Measurements from ENCODE around the gene PCLO.

The PCLO gene

DNA sequence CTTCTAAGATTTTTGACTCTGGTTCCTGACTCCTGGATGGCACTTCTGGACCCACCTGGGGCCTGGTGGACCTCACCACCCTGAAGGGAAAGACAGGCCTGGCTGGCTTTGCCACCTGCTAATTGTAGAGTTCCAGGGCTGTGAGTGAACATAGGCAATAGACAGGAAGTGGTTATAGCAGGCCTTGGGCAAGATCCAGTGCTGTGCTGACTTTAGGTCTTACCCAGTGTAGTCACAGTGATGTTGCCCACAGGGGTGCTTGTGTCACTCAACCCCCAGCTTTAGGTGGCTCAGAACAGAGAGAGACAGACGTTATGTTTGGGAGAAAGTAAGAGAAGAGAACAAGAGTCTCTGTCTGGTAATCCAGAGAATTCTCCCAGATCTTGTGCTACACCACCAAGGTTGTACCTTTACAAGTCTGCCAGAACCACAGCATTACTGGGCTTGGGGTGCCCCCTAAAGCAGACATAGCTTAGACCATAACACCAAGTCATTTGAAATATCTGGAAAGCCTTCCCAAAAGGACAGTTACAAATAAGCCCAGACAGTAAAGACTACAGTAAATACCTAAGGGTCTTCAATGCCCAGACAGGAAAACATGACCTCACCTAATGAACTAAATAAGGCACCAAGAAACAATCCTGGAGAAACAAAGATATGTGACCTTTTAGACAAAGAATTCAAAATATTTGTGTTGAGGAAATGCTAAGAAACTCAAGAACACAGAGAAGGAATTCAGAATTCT, 303.4 kb downstream of the PCLO start:
- in situ Hi-C loops (cut with HindIII; ENCODE audit: low sequenced_read_pairs): no loop called here

DNA sequence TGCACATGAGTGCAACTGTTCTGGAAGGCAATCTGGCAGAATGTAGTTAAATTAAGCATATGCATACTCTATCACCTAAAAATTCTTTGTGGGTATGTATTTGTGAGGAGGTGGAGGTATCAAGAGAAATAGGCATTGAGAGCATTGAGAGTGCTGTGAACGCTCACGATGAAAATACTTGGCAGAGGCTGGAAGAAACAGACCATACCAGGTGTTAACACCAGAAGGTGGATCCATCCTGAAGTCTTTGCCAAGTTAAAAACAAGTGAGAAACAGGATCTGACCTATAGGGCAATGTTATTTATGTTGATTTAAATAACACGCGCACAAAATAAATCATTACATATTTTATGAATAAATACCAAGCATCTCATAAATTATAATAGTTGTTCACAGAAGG, 311.6 kb downstream of the PCLO start:
- in situ Hi-C loops (cut with HindIII; ENCODE audit: low sequenced_read_pairs): no loop called here

GRCh38 chr7:82841828-82842227, 320.9 kb downstream of the PCLO start:
- in situ Hi-C loops (cut with HindIII; ENCODE audit: low sequenced_read_pairs): no loop called here

GRCh38 chr7:82840061-82840460, 322.6 kb downstream of the PCLO start:
- in situ Hi-C loops (cut with HindIII; ENCODE audit: low sequenced_read_pairs): no loop called here

DNA sequence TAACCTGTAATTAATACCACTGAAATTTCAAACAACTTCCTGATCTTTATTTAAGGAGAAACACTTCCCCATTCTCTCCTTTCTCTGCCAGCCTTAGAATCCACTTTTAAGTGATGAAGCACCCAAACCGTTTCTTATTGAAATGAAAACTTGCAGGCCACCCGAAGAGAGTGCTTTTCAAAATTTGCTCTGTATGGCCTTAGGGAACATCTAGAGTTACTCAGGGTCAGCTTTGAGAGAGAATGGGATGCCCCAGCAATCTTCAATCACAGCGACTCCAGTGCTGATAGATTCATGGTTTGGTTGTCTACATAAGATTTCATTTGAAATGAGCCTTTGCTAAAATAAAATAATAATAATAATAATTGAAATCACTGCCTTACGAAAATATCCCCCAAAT, 323.1 kb downstream of the PCLO start:
- in situ Hi-C loops (cut with HindIII; ENCODE audit: low sequenced_read_pairs): no loop called here

GRCh38 chr7:82839063-82839462, 323.6 kb downstream of the PCLO start:
- in situ Hi-C loops (cut with HindIII; ENCODE audit: low sequenced_read_pairs): no loop called here

DNA sequence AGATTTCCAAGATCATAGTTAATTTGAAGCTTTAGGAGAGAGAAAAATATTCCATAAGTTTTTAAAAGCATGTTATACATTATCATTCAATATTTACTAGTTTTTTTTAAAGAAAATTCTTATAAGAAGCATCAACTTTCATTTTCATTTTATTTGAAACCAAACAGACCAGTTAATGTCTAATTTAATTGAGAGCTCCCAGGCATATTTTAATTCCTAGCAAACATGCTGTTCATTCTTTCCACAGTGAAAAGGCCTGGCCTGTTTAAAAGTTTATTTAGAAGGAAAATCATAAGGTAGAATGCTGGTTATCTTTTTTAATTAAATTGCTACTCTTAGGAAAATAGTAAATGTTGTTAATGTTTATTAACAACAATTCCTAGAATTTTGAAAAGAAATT, 324.4 kb downstream of the PCLO start:
- in situ Hi-C loops (cut with HindIII; ENCODE audit: low sequenced_read_pairs): no loop called here

DNA sequence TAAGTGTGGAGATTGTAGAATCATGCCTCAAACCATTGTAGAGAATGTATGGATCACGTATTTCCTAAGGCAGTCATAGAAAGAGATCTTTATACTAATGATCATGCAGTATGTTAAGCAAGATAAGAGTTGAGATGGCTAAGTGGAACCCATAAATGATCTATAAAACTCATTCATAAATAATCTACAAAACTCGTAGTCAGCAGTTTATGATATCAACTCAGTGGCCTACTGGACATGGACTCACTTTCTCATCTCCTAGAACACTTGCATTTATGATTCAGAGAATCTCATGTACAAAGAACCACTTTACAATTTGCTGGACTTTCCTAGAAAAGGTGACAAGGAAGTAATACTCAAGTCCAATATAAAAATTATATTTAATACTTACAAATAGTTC, 339.6 kb downstream of the PCLO start:
- in situ Hi-C loops (cut with HindIII; ENCODE audit: low sequenced_read_pairs): no loop called here

DNA sequence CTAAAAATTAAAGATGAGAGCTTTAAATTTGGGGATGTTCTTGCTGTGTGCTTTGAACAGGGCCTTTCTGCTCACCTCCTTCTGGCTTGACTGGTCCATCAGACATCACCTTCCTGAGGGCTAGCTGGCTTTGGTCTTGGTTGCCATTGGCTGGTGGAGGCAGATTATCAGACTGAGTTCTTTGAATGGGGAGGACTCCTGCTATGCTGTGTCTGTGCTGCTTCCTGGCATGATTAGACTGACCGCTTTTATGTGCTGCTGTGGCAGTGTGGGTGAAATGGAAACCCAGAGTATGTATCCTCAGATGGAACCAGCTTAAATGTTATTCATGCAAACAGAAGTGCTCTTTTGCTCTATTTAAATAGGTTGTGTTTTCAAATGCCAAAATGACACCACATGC, 341.6 kb downstream of the PCLO start:
- in situ Hi-C loops (cut with HindIII; ENCODE audit: low sequenced_read_pairs): no loop called here

GRCh38 chr7:82818171-82818570, 344.5 kb downstream of the PCLO start:
- in situ Hi-C loops (cut with HindIII; ENCODE audit: low sequenced_read_pairs): no loop called here

DNA sequence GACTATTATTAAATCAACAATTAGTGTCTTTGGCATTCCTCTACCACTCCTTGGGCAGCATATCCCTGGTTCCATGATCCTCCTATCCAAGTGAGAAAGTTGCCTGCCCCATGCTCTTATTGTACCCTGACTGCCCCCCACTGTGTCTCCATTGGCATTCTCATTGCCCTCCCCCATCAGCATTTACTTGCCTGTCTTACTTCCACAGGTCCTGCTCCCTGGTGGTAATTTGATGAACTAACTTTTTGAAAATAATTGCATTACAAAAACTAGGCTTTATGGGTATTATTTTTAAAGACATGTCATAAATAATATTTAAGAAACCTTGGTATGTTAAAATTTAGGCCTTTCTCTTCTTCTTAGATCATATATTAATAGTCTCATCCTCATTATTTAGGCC, 346.4 kb downstream of the PCLO start:
- in situ Hi-C loops (cut with HindIII; ENCODE audit: low sequenced_read_pairs): no loop called here

GRCh38 chr7:82810558-82811259, 352.0 kb downstream of the PCLO start:
- in situ Hi-C loops (cut with HindIII; ENCODE audit: low sequenced_read_pairs): no loop called here

GRCh38 chr7:82808633-82809032, 354.1 kb downstream of the PCLO start:
- in situ Hi-C loops (cut with HindIII; ENCODE audit: low sequenced_read_pairs): no loop called here

DNA sequence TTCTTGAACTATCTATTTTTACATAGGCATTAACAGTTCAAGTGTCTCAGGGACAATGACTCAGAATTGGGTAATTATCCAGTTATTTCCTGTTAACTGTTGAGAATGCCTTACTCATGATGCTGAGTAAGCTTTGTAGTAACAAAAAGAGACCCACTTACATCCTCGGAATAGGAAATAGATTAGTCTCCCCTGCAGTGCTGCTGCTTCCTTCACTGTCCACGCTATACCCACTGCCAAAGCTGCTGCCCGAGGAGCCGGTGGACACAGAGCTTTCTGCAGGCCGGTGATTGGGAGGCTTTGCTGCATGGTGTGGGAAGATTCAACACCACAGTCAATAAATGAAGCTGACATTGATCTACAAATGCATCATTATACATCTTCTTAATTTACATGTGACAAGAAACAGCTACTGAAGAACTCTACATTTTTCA, 357.1 kb downstream of the PCLO start:
- in situ Hi-C loops (cut with HindIII; ENCODE audit: low sequenced_read_pairs): no loop called here

DNA sequence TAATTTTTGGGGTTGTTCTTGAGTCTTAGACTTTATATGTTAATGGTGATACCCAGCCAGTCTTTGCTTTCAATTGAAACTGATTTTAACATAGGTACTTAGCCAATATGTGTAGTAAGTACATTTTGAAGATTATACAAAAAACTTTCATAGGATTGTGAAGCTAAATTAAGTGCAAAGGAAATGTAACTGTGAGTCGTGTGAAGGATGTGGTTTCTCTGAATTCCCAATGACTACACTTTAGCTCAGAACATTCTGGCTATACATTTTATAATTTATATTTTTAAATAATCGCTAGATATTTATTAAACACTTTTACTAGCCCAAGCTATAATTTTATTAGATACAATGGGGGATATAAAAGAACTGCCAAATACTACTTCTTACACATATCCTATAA, 359.3 kb downstream of the PCLO start:
- in situ Hi-C loops (cut with HindIII; ENCODE audit: low sequenced_read_pairs): no loop called here

DNA sequence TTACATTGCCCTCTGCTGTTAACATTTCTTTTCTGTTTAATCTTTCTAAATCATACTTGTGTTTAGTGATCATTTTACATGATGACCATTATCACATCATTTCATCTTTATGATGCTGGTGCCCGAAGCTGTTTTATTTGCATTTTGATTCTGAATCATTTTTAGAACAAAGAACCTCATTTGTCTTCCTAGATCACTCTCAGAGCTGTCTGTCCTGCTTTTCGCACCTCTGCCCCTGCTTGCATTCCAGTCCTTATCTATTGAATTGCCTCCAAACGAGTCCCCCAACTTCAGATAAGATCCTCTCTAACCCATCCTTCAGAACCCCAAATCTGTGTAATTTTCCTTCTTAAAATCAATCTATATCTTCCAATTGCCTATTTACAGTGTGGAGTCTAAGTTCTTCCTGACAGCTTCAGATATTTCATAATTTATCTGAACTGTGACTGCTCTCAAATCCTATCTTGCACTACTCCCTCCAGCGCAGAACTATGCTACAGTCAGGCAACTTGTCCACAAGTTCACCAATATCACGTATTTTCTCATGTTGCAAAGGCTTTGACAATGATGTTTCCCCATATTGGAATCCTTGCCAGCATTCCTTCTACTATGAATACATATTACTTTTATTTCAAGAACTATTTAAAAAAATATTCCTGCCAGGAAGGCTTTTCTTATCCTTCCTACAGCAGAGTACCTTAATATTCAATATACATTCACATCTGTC, 372.6 kb downstream of the PCLO start:
- in situ Hi-C loops (cut with HindIII; ENCODE audit: low sequenced_read_pairs): no loop called here

- in situ Hi-C loops (cut with HindIII; ENCODE audit: low sequenced_read_pairs): no loop called here
Observed at GRCh38 chr7:82778021-82778420, 384.7 kb downstream of the PCLO start.

DNA sequence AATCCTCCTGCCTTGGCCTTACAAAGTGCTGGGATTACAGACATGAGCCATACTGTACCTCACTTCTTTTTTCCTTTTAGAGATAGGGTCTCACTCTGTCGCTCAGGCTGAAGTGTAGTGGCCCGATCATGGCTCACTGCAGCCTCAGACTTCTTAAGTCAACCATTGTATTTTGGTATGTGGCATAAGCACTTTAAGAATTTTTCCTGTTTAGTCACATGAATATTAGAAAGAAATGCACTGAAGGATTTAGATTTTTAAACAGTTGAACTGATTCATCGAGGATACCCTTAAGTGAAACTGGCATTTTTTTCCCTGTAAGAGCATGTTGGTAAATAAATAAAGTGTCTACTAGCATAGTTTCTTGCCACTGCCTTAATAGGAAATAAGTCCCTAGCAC, 399.8 kb downstream of the PCLO start:
- in situ Hi-C loops (cut with HindIII; ENCODE audit: low sequenced_read_pairs): no loop called here

GRCh38 chr7:82760831-82761230, 401.9 kb downstream of the PCLO start:
- in situ Hi-C loops (cut with HindIII; ENCODE audit: low sequenced_read_pairs): no loop called here

- in situ Hi-C loops (cut with HindIII; ENCODE audit: low sequenced_read_pairs): no loop called here
Observed at GRCh38 chr7:82760074-82760473, 402.6 kb downstream of the PCLO start.

DNA sequence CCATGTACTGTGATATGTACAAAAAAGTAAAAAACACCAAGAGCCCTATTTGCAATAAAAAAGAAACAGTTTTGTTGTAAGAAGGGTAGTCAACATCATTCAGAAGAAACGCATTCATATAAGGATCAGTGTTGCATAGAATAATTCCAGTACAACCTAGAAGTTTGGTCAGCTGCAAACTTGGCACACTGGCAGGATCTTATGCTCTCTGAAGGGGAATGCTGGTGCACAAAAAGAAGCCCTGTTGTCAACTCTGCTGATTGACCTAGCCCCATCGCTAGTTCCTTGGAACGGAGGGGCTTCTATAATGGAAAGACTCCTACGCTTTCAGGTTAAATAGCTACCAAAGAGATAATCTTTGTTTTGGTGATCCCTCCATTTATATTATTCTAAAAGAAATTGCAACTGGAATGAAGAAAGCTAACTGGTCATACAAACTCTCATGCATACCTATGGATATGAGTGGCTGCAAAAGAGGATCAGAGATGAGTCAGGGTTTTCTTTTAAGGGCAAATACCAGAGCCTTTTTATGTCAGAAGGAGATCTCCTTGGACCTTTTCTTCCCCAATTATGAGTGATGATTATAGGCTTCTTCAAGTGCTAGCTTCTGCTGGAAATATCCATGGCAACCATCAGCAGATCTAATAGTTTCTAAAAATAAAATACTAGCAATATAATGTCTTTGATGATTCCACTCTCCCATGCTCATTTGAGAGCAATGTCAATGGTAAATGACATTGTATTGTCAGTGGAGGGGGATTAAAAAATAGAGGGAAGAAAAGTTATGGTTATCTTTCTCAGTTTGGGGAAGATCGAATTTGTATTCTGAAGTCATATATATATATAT, 406.8 kb downstream of the PCLO start:
- in situ Hi-C loops (cut with HindIII; ENCODE audit: low sequenced_read_pairs): no loop called here
